ENCODE measurements around the gene TAB3. TPM values are rescaled to one million over a fixed set of nuclear protein-coding genes. Genes with fewer than 3 reads are reported as not detected.

The TAB3 gene
- total RNA-seq, 4 donors from 2014 or later: 17.0 to 22.4 (median 19.6) TPM

DNA sequence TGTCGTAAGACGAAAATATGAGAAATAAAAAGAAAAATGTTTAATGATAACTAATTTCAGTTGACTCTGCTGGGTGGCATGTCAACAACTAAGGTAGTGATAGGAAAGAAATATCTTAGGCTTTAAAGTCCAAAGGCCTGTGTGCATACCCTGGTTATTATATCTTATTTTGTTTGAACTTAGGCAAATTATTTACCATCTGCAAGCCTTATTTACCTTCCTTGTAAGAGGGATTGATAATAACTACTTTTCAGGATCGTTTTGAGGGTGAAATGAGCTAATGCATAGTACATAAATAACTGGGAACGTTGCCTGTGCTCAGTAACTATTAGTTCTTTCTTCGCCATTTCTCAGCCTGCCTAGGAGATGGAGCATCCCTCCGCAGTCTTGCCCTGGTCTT is 41.6 kb upstream of the TAB3 start:
- Histone ChIP-seq H3K36me3 (no peaks in the 10 kb centered on the region), H3K27ac (replicated peaks in 1 of 4) (no peak overlapping the region), H3K4me1 (no peaks in the 10 kb centered on the region), H3K4me3 (no peak overlapping the region), H3K9me3 (no peaks in the 10 kb centered on the region), H3K27me3 (no peaks in the 10 kb centered on the region)
- DNase-seq (ENCODE audit: extremely low spot score): no peak
- WGBS: 74% methylated on average over 6 of the region's 6 CpGs
- TF ChIP-seq POLR2A (IDR thresholded peaks at IDR 0.05; ENCODE audit: low read depth) (no peak), EP300 (IDR thresholded peaks at IDR 0.05) (no peak), POLR2AphosphoS5 (IDR thresholded peaks at IDR 0.05) (no peak)
- TF ChIP-seq, protein P1, sequence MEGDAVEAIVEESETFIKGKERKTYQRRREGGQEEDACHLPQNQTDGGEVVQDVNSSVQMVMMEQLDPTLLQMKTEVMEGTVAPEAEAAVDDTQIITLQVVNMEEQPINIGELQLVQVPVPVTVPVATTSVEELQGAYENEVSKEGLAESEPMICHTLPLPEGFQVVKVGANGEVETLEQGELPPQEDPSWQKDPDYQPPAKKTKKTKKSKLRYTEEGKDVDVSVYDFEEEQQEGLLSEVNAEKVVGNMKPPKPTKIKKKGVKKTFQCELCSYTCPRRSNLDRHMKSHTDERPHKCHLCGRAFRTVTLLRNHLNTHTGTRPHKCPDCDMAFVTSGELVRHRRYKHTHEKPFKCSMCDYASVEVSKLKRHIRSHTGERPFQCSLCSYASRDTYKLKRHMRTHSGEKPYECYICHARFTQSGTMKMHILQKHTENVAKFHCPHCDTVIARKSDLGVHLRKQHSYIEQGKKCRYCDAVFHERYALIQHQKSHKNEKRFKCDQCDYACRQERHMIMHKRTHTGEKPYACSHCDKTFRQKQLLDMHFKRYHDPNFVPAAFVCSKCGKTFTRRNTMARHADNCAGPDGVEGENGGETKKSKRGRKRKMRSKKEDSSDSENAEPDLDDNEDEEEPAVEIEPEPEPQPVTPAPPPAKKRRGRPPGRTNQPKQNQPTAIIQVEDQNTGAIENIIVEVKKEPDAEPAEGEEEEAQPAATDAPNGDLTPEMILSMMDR (IDR thresholded peaks at IDR 0.05): no peak
- intact Hi-C loops (cut with DNase I): no loop called here

DNA sequence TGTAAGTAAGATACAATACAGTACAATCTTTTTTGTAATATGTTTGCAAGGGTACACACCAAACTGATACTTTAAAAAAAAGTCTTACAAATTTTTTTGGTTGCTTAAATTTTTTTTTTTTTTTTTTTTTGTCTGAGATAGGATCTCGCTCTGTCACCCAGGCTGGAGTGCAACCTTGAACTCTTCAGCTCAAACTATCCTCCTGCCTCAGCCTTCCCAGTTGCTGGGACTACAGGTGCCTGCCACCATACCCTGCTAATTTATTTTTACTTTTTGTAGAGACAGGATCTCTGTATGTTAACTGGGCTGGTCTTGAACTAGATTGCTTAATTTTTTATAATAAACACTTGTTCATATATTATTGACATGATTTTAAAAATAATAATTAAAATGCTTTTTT is 41.1 kb upstream of the TAB3 start:
- no peak for DNase-seq (ENCODE audit: extremely low spot score)
- H3K27me3 ChIP-seq: no peaks in the 10 kb centered on the region
- H3K4me3 ChIP-seq: no peak overlapping the region
- TF ChIP-seq, protein P1 (IDR thresholded peaks at IDR 0.05): no peak
- TF ChIP-seq EP300 (IDR thresholded peaks at IDR 0.05) (no peak), POLR2A (IDR thresholded peaks at IDR 0.05; ENCODE audit: low read depth) (no peak), POLR2AphosphoS5 (IDR thresholded peaks at IDR 0.05) (no peak)
- H3K36me3 ChIP-seq: no peaks in the 10 kb centered on the region
- H3K27ac ChIP-seq (replicated peaks in 1 of 4): no peak overlapping the region
- no peaks in the 10 kb centered on the region for H3K4me1 ChIP-seq
- H3K9me3 ChIP-seq: no peaks in the 10 kb centered on the region
- intact Hi-C loops (cut with DNase I): no loop called here
- 83% methylated on average over 1 of the region's 1 CpG for WGBS

DNA sequence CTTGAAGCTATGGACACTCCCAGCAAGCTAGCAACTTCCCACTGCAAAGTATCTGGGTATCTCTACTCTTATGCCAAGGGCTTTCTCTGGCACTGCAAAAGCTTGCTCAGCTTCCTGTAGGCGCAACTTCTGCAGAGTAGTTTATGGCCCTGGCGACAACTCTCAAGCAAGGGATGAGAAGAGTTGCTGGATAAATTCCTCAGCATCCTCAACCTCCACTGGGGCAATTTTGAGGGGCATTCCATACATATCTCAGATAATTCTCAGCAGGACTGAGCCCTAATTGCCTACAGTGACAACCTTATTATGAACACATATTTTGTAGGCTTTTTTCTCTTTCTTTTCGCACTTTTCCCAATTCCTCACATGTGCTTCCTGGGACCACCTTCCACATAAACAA is 31.2 kb upstream of the TAB3 start:
- 85% methylated on average over 3 of the region's 3 CpGs for WGBS
- no peaks in the 10 kb centered on the region for H3K4me1 ChIP-seq
- no peak for DNase-seq (ENCODE audit: extremely low spot score)
- no peak for TF ChIP-seq EP300 (IDR thresholded peaks at IDR 0.05)
- TF ChIP-seq POLR2A (IDR thresholded peaks at IDR 0.05; ENCODE audit: low read depth): no peak
- TF ChIP-seq POLR2AphosphoS5 (IDR thresholded peaks at IDR 0.05): no peak
- TF ChIP-seq, protein P1 (IDR thresholded peaks at IDR 0.05): no peak
- H3K36me3 ChIP-seq: no peaks in the 10 kb centered on the region
- no peak overlapping the region for H3K27ac ChIP-seq (replicated peaks in 1 of 4)
- no peaks in the 10 kb centered on the region for H3K27me3 ChIP-seq
- H3K4me3 ChIP-seq: no peak overlapping the region
- no peaks in the 10 kb centered on the region for H3K9me3 ChIP-seq
- intact Hi-C loops (cut with DNase I): no loop called here

DNA sequence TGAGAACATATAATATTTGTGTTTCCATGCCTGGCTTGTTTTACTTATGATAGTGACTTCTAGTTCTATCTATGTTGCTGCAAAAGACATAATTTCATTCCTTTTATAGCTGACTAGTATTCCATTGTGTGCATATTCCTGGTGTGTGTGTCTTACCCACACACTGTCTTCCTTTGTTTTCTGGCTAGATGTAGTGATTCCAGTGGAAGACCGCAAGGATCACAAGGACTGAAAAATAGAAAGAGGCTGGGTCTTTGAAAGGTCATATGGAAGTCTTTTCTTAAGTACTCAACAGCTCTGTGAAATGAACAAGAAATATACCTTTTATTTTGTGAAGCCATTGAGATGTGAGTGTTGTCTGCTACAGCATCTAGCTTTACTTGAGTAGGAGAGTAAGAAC is 29.4 kb upstream of the TAB3 start:
- Histone ChIP-seq H3K9me3 (no peaks in the 10 kb centered on the region), H3K27me3 (no peaks in the 10 kb centered on the region), H3K36me3 (no peaks in the 10 kb centered on the region), H3K4me1 (no peaks in the 10 kb centered on the region), H3K27ac (replicated peaks in 1 of 4) (no peak overlapping the region), H3K4me3 (no peak overlapping the region)
- DNase-seq (ENCODE audit: extremely low spot score): no peak
- WGBS: 80% methylated on average over 1 of the region's 1 CpG
- TF ChIP-seq POLR2AphosphoS5 (IDR thresholded peaks at IDR 0.05) (no peak), POLR2A (IDR thresholded peaks at IDR 0.05; ENCODE audit: low read depth) (no peak), EP300 (IDR thresholded peaks at IDR 0.05) (no peak)
- TF ChIP-seq, protein P1 (IDR thresholded peaks at IDR 0.05): no peak
- intact Hi-C loops (cut with DNase I): no loop called here

DNA sequence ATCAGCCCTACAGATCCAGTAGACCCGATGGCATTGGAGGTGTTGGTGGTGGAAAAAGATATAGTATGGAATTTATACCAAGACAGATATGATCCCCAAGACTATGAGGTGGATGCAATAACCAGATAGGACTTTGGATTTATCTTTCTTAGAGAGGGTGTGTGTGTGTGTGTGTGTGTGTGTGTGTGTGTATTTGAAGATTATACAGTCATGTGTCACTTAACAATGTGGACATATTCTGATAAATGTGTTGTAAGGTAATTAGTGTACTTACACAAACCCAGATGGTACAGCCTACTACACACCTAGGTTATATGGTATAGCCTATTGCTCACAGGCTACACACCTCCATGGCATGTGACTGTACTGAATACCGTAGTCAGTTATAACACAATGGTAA is 24.4 kb upstream of the TAB3 start:
- WGBS: 85% methylated on average over 2 of the region's 2 CpGs
- no peak overlapping the region for H3K4me3 ChIP-seq
- no peak for TF ChIP-seq EP300 (IDR thresholded peaks at IDR 0.05)
- no peak for TF ChIP-seq POLR2AphosphoS5 (IDR thresholded peaks at IDR 0.05)
- TF ChIP-seq, protein P1 (IDR thresholded peaks at IDR 0.05): no peak
- TF ChIP-seq POLR2A (IDR thresholded peaks at IDR 0.05; ENCODE audit: low read depth): no peak

More for the DNA sequence above, 24.4 kb upstream of the TAB3 start:
- no peak overlapping the region for H3K27ac ChIP-seq (replicated peaks in 1 of 4)
- intact Hi-C loops (cut with DNase I): no loop called here
- no peak for DNase-seq (ENCODE audit: extremely low spot score)
- H3K36me3 ChIP-seq: no peaks in the 10 kb centered on the region
- H3K9me3 ChIP-seq: no peaks in the 10 kb centered on the region
- no peaks in the 10 kb centered on the region for H3K27me3 ChIP-seq
- H3K4me1 ChIP-seq: no peaks in the 10 kb centered on the region
